NCI-H82 (cell line): ENCODE results near the gene CHAC2.
"Not testable (repeated sequence)": the region's sequence is repeated elsewhere in the genome, so short reads cannot be mapped to it uniquely, and the experiment has no call there.

Experiments
- DNase-seq: peaks from one replicate; lab custom pipeline; 2025; lab: John Stamatoyannopoulos, UW

Gene CHAC2

DNA sequence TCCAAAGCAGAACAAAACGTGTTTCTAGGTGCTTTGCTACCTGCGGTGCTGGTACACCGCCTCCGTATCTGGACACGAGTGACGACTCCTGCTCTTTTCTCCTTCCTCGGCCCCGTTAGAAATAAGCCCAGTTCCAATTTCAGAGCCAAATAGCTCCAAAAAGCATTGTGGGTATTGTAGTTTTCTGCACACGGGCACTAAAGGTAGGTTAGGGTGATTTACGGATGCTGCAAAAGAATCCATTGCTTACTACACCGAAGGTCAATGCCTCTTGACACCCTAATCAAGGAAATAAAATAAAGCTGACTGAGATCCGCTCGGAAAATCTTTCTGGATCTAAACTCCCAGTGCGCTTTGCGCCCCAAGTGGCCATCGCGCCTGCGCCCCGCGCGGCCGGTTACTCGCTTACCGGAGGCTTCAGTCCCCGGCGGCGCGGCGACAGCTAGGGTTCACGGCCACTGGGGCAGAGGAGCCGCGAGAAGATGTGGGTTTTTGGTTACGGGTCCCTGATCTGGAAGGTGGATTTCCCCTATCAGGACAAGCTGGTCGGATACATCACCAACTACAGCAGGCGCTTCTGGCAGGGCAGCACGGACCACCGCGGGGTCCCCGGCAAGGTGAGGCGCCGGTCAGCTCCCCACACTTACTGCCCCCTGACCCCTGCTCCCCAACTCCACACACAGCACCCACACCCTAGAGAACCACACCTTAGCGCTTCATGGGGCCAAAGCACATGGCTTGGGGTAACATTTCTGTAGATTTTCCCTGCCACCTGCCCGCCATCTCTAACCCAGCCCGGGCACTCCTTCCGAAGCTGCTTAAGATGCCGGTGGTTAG is at the start of gene CHAC2:
Gene CHAC2 (plus strand): TSS at position 400 of the 837 bp plus-strand sequence. CDS start 83 bp downstream, at position 483.
- DNase-seq, result peak; percentile 94

DNA sequence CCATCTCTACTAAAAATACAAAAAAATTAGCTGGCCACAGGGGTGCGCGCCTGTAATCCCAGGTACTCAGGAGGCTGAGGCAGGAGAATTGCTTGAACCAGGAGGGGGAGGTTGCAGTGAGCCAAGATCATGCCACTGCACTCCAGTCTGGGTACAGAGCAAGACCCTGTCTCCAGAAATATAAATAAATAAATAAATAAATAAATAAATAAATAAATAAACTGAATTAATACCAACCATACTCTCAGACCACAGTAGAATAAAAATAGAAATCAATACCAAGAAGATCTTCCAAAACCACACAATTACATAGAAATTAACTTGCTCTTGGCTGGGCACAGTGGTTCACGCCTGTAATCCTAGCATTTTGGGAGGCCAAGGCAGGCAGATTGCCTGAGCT is 46.7 kb upstream of the CHAC2 start:
- not testable (repeated sequence) for DNase-seq

DNA sequence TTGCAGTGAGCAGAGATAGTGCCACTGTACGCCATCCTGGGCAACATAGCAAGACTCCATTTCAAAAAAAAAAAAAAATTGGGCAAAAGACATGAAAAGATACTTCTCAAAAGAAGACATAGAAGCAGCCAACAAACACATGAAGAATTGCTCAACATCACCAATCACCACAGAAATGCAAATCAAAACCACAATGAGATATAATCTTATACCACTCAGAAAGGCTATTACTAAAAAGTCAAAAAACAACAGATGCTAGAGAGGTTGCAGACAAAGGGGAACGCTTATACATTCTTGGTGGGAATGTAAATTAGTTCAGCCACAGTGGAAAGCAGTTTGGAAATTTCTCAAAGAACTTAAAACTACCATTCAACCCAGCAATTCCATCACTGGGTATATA is 43.1 kb upstream of the CHAC2 start:
- DNase-seq, result no peak

DNA sequence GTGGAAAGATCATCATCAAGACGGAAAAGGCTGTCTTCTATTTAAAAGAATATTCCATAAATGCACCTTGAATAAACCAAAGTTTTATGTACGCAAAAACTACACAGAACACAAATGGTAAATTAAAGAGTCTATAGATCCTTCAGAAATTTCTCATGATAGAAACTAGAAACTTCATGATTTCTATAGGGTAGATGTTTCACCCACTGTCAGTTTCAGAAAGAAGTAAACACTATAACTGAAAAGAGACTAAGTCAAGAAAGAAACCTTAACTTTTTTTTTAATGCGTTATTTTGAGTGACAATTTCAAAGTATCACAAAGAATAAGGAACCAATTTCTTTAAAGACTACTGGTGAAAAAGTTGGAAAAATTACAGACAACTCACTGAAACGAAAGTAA is 41.9 kb upstream of the CHAC2 start:
- no peak for DNase-seq

DNA sequence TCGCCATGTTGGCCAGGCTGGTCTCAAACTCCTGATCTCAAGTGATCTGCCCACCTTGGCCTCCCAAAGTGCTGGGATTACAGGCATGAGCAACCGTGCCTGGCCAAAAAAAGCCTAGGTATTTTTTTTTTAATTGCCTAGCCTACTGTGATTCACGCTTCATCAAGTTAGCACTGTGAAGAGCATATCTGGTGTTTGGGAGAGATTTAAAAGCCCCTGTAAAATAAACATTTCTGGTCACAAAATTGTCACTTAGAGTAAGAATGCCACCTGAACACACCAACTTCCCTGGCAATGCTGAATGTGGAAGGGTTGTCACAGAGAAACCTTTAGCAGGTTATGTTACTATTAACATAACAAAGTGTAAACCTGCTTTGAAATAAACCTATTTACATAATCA is 39.7 kb upstream of the CHAC2 start:
- DNase-seq, result no peak

DNA sequence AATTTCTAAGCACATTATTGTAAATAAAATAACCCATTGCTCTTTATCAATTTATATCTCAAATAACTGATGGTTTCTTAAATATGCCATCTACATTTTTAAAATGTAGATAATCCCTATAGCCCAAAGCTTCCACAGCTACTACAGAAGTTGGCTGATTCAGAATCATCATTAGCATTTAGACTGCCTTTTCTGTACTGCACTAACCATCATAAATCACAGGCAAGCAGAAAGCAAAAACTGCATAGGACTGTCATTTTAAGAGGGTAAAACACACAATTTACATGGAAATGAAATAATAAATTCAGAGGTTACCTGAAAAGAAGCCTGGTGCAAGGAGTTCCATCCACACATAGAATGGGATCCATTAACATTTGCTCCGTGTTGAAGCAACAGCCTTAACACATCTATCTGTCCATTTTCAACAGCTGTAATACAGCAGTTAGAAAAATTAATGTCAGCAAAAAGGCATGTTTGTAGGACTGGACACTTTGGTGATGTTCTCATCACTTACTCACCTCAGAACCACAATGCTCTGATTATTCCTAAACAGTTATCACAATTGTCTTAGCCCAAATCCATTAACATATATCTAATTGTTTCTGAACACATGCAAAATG is 38.4 kb upstream of the CHAC2 start:
- no peak for DNase-seq

DNA sequence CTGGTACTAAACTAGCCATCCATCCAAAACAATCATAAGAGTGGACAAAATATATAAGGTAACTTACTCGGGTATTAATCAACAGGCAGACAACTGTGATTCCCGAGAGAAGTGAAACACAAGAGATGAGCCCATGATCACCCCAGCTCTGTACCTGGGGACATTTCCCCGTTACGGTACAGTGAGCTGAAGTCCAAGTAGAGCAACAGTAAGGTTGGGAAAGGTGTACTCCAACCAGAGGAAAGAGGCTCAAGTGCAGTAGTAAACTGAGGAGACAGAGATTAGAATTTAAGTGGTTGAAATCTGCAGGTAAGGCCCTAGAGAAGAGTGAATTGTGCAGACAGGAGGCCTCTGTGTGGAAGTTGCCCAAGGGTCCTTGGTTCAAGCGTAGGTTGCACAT is 30.5 kb upstream of the CHAC2 start:
- DNase-seq, result no peak

DNA sequence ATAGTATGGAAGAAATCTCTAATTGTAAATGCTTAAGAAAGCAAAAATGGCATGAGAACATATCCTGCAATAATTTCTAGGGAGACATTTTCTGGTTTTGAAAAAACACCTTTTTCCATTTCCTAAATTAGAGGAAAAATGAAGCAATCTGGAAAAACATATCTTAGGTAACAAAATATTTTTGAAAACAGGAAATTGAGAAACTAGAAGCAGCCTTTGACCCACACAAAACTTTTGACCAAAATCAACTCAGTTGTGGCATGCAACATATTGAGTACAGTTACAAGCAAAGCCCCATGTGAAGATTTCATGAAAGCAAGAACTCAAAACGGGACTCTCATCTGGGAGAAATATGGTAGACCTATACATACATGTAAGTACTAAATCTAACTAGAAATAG is 28.6 kb upstream of the CHAC2 start:
- no peak for DNase-seq

DNA sequence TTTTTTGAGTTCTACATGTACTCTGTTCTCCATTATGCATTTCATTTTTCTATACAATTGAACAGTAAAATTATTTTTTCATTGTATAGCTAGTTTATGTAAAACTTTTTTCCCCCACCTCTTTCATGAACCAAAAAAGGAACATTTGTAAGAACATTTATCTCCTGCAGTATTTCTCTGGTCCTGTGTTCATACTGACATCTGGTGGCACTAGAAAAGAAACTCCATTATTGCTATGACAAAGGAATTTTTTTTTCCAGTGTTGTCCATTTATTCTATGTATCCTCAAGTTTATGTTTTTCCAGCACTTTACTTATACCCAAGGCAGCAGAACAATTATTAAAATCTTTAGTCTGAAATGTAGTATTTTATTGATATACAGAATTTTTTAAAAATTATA is 27.4 kb upstream of the CHAC2 start:
- DNase-seq, result peak; percentile 56

DNA sequence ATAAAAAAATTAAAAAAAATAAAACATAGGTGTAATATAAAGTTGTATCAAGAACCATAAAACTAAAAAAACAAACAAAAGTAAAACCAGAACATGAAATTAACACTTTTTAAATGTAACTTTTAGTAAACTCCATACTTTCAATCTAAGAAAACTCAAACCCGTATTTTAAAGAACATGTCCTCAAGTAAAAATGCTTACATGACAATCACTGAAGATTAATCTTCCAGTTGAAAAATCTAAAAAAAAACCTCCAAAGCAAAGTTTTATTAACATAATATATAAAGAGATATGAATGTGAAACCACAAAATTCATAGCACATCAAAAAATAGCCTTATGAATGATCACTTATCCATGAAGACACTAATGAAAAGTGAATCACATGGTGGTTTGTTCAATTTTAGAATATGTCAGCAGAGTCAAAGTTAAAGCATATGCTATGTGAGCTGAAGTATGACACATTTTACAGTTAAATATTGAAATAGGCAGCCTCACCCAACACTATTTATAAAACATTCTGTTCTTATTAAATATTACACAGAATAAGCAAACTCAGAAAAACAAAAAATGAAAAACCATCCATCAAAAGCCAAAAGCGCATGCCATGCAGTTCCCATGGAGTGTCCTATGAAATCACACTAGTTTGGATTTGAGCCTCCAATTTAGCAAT is 23.1 kb upstream of the CHAC2 start:
- DNase-seq, result no peak

DNA sequence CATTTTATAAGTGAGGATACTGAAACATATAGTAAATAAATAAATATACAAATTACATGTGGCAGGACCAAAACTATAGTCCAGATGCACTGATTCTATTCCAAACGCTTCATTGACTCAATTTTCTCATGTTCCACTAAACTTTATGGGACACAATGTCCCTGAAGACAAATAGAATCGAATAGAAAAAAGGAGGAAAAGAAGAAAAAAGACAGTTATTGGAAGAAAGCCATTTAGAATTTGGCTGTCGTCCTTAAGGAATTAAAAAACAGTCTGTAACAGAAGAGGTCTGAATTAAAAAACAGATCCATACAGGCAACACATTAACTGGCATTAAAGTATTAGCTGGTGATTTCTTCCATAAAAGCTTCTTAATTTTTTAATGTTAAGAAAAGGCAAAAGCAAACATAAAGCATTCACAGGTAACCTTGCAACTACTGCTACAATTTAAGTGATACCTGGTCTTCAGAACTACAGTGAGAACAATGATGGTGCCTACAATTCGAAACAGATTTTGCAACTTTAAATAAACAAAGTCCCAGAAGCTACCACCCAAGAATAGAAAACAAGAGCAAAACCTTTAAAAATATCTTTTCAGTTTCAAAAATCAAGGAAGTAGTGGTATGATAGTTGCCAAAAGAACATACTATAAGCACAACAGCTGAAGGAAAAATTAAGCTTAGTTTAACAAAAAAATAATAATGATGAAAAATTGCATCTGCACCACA is 17.4 kb upstream of the CHAC2 start:
- DNase-seq, result no peak

DNA sequence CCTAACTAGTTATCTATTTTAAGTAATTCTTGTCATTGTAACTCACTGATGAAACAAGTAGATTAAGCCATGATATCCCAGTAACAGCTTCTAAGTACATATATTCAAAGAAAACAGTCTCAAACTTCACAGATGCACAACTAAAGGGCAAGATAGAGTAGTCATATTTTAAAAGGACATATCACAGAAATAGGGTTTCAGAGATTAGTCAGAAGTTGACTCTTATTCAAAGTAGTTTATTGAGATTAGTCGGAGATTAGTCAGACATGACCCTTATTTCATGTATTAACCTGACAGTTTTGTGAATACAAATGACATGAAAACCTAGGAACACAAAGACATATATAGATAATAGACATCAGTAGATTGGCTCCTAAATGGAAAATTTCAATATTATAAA is 15.9 kb upstream of the CHAC2 start:
- peak; percentile 31 for DNase-seq

DNA sequence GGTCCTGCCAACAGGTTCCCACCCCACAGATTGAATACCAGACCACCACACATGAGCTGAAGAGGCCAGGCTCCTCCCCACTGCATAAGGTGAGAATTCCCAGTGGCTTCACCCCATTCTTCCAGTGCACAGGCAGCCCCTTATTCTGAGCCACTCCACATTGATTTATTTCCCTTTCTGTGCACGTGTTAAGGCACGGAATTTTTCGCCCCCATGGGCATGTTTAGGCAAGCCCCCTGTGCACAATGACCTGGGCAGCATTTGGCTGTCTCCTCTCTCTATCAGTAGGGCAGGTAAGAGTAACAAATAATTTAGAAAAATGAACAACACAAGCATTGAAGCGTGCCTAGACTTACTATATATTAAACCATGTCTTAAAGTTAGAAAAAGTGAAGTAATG is 15.2 kb upstream of the CHAC2 start:
- DNase-seq, result no peak

DNA sequence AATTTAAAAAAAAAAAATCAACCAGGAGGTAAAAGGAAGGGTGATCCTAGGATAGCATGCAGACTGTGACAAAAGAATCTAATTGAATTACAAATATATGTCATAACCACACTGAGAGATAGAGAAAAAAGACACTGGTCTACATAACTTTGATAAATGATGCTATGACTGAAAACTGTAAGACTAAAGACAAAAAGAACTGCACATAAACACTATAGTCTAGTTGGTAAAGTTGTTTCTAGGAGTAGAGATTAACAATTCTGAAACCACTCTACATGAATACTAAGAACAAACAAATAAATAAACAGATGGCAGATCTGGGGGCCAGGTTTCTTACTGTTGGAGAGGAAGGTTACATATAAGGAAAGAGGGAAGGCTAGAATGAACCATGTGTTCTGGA is 14.6 kb upstream of the CHAC2 start:
- peak; percentile 29 for DNase-seq

DNA sequence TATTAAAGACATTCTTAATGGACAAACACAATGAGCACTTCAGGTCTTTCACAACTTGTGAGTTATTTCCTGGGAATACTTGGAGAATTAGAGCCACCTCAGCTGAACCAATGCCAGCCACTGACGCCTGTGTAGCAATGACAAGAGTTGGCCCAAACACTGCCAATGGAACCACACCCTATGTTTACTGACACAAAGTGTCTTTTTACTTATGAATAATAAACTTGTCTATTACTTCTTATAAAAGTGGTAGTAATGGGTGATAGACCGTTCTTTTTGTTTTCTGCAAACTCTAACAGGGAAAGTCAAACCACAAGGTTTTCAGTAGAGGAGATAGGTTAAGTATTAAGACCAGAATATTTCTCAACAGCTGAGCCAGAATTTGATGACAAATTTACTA is 12.5 kb upstream of the CHAC2 start:
- no peak for DNase-seq

DNA sequence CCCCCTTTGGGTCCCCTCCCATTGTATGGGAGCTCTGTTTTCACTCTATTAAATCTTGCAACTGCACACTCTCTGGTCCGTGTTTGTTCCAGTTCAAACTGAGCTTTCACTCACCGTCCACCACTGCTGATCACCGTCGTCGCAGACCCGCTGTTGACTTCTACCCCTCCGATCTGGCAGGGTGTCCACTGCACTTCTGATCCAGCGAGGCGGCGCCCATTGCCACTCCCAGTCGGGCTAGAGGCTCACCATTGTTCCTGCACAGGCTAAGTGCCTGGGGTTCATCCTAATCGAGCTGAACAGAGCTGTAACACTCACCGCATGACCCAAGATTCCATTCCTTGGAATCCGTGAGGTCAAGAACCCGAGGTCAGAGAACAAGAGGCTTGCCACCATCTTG is 11.0 kb upstream of the CHAC2 start:
- no peak for DNase-seq

DNA sequence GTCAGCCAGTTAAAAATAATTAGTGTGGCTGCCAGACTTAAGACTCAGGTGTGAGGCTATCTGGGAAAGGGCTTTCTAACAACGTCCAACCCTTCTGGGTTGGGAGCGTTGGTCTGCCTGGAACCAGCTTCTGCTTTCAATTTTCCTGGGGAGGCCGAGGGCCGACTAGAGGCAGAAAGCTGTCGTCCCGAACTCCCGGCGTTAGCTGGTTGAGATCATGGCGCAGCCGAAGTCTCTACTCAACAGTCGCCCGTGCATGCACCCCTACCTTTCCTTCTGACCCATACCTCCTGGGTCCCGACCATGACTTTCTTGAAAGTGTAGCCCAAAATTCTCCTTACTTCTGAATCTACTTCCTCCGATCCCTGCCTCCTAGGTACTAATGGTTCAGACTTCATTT is 10.4 kb upstream of the CHAC2 start:
- DNase-seq, result not testable (repeated sequence)

DNA sequence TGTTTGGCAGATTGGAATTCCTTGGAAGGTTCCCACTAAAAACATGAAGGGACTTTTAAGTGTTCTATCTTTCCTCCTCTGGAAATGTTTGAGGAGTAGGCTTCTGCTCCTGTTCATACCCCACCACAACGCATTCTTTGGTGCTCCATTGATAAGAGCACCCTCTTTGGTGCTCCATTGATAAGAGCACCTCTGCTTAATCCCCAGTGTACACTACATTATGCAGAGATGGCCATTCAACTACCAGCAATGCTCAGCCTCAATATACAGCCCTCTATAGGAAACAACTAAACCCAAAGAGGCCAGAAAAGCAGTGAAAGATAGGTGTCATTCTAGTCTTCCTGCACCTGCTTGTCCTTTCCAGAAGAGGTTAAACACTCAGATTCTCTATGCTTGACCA is 1.8 kb upstream of the CHAC2 start:
- DNase-seq, result no peak

DNA sequence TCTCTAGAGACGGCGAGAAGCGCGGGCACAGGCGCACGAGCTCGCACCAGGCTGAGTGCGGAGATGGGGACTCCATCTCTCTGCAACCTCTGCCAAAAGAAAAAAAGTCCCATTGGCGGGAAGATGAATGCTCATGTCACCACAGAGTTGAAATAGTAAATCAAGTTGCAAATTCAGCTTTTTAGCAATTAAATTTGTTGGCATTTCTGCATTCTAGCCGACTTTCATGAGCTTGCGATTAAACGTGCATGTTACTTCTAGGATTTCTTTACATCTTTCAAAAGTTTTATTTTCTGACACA is 588 bp downstream of the CHAC2 start:
- DNase-seq, result peak; percentile 80

DNA sequence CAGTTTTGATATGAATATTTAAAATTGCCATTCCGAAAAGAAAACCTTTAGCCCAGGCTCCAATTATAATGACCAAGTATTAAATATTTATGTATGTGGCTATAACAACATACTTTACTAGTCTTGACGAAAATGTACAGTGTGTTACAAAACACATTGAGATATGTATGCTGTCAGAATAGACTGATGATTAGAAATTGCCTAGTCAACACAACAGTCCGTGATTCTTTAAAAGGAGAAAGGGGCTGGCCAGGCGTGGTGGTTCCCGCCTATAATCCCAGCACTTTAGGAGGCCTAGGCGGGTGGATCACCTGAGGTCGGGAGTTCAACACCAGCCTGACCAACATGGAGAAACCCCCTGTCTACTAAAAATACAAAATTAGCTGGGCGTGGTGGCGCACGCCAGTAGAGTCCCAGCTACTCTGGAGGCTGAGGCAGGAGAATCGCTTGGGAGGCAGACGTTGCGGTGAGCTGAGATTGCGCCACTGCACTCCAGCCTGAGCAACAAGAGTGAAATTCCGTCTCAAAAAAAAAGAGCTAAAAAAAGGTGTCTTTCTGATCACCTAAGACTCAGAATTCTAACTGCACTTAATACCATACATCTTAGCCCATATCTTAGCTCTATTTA is 1.8 kb downstream of the CHAC2 start:
- no peak for DNase-seq

DNA sequence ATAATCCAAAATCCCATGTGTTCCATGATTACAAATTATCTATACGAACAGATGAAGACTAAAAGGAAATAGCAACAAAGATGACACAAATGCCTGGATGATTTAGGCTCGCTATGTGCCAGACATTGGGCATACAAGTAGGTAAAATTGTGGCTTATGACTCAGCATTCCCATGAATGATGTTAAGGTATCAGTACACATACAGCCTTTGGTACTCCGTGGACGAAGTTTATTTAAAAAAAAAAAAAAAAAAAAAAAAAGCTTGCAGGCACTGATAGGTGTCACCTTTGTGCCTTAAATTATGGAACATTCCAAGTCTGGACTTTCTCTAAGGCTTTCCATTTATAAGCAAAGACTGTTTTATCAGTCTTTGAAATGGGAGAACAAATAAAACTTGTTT is 2.7 kb downstream of the CHAC2 start:
- DNase-seq, result peak; percentile 5

DNA sequence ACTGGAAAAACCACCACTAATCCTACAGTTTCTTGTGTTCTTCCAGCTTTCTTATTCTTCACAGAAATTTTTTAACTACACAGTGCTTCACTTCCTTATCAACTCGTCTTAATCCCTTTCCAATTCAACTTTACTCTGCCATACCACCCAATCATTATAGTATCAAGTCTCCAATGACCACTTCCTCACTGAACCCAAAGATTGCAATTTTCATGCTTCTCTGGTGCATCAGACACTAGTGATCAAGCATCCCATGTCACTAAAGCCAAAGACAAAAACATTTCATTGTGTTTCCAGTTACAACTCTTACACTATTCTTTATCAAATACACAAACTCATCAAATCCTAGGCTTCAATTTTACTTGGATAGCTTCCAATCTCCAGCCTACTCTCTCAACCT is 9.5 kb downstream of the CHAC2 start:
- DNase-seq, result peak; percentile 15
